Lung (tissue), 12 donors: ENCODE results near the gene SIPA1. TPM values are rescaled to one million over a fixed set of nuclear protein-coding genes. Genes with fewer than 3 reads are reported as not detected.

ENCODE experiments used
- ATAC-seq: fragments of 200-7000 bp; cut with Tn5 transposase; one replicate; pipeline ENCODE4 v1.9.1; 2020; ENCODE audit warnings: moderate number of reproducible peaks; ENCODE audit not compliant: insufficient read depth, low FRiP score
- DNase-seq, 3 donors: peaks; one replicate each; pipeline ENCODE4 v3.0.0-alpha.2; 2013 to 2017
- H3K27ac ChIP-seq, 2 donors: one replicate each; pipeline ENCODE4 v1.5.1; 2013; ENCODE audit warnings: mild to moderate bottlenecking in 2 of 2, moderate library complexity in 2 of 2, control low read depth in 1 of 2, inconsistent platforms in 1 of 2, low read depth in 1 of 2, low read length in 1 of 2
- H3K27me3 ChIP-seq, 3 donors: one replicate each; pipeline ENCODE4 v1.5.1; 2013; ENCODE audit warnings: low read length in 2 of 3; ENCODE audit not compliant: control insufficient read depth in 3 of 3, insufficient read depth in 3 of 3
- H3K36me3 ChIP-seq, 4 donors: one replicate each; pipeline ENCODE4 v1.5.1; 2013; ENCODE audit warnings: low read length in 4 of 4, mild to moderate bottlenecking in 1 of 4, moderate library complexity in 1 of 4; ENCODE audit not compliant: control insufficient read depth in 4 of 4, insufficient read depth in 4 of 4
- H3K4me1 ChIP-seq, 5 donors: one replicate each; pipeline ENCODE4 v1.5.1; 2013; ENCODE audit warnings: low read length in 5 of 5, mild to moderate bottlenecking in 2 of 5, moderate library complexity in 1 of 5; ENCODE audit not compliant: control insufficient read depth in 5 of 5, insufficient read depth in 5 of 5
- H3K4me3 ChIP-seq: one replicate; pipeline ENCODE4 v1.5.1; 2013; ENCODE audit warnings: mild to moderate bottlenecking, control low read depth, moderate library complexity
- H3K9ac ChIP-seq, 2 donors: one replicate each; pipeline ENCODE4 v1.5.1; 2013; ENCODE audit warnings: low read length in 2 of 2, control low read depth in 1 of 2; ENCODE audit not compliant: insufficient read depth in 1 of 2
- H3K9me3 ChIP-seq, 4 donors: one replicate each; pipeline ENCODE4 v1.5.1; 2013; ENCODE audit warnings: low read length in 3 of 4, mild to moderate bottlenecking in 1 of 4, moderate library complexity in 1 of 4; ENCODE audit not compliant: control insufficient read depth in 4 of 4, insufficient read depth in 3 of 4
- WGBS, 2 donors: extraction: QIAGEN DNeasy Blood & Tissue Kit; methylation state at CpG; one replicate each; pipeline ENCODE4 v1.1.7; 2013; 5-methylcytosine and 5-hydroxymethylcytosine counted together
- polyA plus RNA-seq, 2 donors: library from polyadenylated mRNA; stranded (reverse); fragments of 200-250 nt; gene quantifications; one replicate each; pipeline ENCODE4 v1.2.1, GENCODE V29; 2013
- total RNA-seq, 2 donors: library from RNA; depleted of rRNA in 1 of 2; stranded (reverse); fragments of >200 nt in 1 of 2; gene quantifications; one replicate each; pipeline ENCODE4 v1.2.1, GENCODE V29; 2014 to 2021
- TF ChIP-seq, protein P1 (sequence below): IDR thresholded peaks from 2 replicates; pipeline ENCODE4 v1.5.1; 2012; ENCODE audit warnings: mild to moderate bottlenecking; ENCODE audit errors: control extremely low read depth, extremely low read depth
- donor health status: control.
- donor health status: control.
- donor health status: Bipolar disorder and iron deficiency.
- donor health status: healthy.
- donor health status: DM: yes; HTN: yes; CAD: no.

Gene SIPA1
- total and polyA plus RNA-seq, 4 donors, result 39.7 to 102 (median 82.8) TPM

DNA sequence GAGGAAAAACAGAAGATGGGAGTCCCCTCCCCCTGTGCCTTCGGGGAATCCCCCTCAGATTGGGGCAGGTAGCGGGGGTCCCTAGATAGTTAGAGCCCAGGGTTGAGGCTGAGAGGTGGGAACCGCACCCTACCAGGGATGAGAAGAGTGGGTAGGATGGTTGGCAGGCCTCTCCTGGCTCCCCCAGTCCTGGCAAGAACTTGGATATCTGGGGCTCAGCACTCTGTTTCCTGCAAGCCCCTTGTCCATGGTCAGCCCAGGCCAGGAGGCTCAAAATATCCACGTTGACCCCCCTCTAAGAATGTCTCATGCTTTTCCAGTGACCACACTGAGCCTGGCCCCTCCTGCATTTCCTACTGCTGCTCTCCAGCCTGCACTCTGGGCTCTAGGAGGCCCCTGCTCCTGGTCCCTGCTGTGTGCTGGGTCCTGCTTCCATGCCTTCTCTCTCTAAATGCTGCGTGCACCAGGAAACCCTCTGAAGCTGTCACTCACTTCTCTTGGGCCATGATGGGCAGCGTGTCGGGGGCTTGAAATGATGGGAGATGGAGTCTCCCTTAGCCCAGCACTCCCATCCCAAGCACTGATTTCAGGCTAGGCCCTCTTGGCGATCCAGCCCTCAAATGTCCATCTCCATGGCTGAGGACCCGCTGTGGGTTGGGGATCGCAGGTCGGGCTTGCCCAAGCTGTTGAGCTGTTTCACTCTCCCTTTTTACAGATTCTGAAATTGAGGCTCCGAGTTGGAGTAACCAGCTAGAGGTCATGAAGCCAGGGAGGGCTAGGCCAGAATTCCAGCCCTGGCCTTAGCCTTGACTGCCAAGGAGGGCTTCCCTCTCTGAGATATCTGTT is 25.9 kb upstream of the SIPA1 start:
- H3K9ac ChIP-seq, result no peak overlapping the region
- H3K27me3 ChIP-seq, result no peaks in the 10 kb centered on the region
- no peak for ATAC-seq
- no peaks in the 10 kb centered on the region for H3K9me3 ChIP-seq
- peaks cover 0 to 38% (median 8%) of the 10 kb centered on the region in 4 donors for H3K36me3 ChIP-seq
- peak overlapping the region; percentile 94 to 97 for H3K27ac ChIP-seq
- peak in 1 of 3 donors; percentile 23 for DNase-seq
- WGBS, 2 donors, result 41 to 54% methylated on average over 12 of the region's 12 CpGs
- TF ChIP-seq, protein P1, sequence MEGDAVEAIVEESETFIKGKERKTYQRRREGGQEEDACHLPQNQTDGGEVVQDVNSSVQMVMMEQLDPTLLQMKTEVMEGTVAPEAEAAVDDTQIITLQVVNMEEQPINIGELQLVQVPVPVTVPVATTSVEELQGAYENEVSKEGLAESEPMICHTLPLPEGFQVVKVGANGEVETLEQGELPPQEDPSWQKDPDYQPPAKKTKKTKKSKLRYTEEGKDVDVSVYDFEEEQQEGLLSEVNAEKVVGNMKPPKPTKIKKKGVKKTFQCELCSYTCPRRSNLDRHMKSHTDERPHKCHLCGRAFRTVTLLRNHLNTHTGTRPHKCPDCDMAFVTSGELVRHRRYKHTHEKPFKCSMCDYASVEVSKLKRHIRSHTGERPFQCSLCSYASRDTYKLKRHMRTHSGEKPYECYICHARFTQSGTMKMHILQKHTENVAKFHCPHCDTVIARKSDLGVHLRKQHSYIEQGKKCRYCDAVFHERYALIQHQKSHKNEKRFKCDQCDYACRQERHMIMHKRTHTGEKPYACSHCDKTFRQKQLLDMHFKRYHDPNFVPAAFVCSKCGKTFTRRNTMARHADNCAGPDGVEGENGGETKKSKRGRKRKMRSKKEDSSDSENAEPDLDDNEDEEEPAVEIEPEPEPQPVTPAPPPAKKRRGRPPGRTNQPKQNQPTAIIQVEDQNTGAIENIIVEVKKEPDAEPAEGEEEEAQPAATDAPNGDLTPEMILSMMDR, result no peak
- H3K4me3 ChIP-seq, result peak overlapping the region; percentile 7
- peaks cover 4 to 50% (median 10%) of the 10 kb centered on the region in 5 donors for H3K4me1 ChIP-seq

GRCh38 chr11:65612691-65613090 is 25.2 kb upstream of the SIPA1 start:
- Histone ChIP-seq H3K4me3 (peak overlapping the region; percentile 69), H3K36me3 (peaks cover 0 to 37% (median 8%) of the 10 kb centered on the region in 4 donors), H3K27me3 (no peaks in the 10 kb centered on the region), H3K27ac (peak overlapping the region; percentile 94 to 97), H3K9me3 (no peaks in the 10 kb centered on the region), H3K9ac (no peak overlapping the region), H3K4me1 (peaks cover 2 to 45% (median 11%) of the 10 kb centered on the region in 5 donors)
- DNase-seq (no peak), ATAC-seq (no peak)
- 45% methylated on average over 7 of the region's 7 CpGs for WGBS, 2 donors
- TF ChIP-seq, protein P1, result no peak

- H3K27ac ChIP-seq, result peak overlapping the region; percentile 94 to 97
- peaks cover 0 to 43% (median 11%) of the 10 kb centered on the region in 5 donors for H3K4me1 ChIP-seq
- TF ChIP-seq, protein P1, result no peak
- no peak for ATAC-seq
- WGBS, 2 donors, result 13 to 15% methylated on average over 41 to 43 of the region's 43 CpGs
- H3K9me3 ChIP-seq, result no peaks in the 10 kb centered on the region
- H3K4me3 ChIP-seq, result peak overlapping the region; percentile 69
- H3K36me3 ChIP-seq, result peaks cover 0 to 36% (median 5%) of the 10 kb centered on the region in 4 donors
- H3K27me3 ChIP-seq, result no peaks in the 10 kb centered on the region
- peak overlapping the region; percentile 63 to 90 for H3K9ac ChIP-seq
- peak in 2 of 3 donors; percentile 26 to 42 for DNase-seq
Observed at GRCh38 chr11:65613091-65613928, 24.6 kb upstream of the SIPA1 start.
